Astrocyte (in vitro differentiated cells and primary cell): ENCODE data around the gene RAP1B. TPM values are rescaled to one million over a fixed set of nuclear protein-coding genes. Genes with fewer than 3 reads are reported as not detected.
A peak's percentile ranks its signal among the peaks of the same experiment; 100 is the strongest.
"Not testable (repeated sequence)": the region's sequence is repeated elsewhere in the genome, so short reads cannot be mapped to it uniquely, and the experiment has no call there.

Experiments
- DNase-seq: peaks from one replicate; pipeline ENCODE4 v3.0.0-alpha.2; 2010; ENCODE audit warnings: low read depth
- FAIRE-seq: peaks from 2 replicates; lab custom pipeline; 2011; peaks lifted over from hg19 to GRCh38; lab: Jason Lieb, UNC
- H2AFZ ChIP-seq: 2 replicates; pipeline ENCODE4 v1.6.0; 2012; ENCODE audit warnings: low read depth, low read length, inconsistent platforms
- H3K27ac ChIP-seq: 2 replicates; pipeline ENCODE4 v1.5.1; 2011; ENCODE audit warnings: low read depth, low read length, inconsistent platforms
- H3K27me3 ChIP-seq: 2 replicates; pipeline ENCODE4 v1.6.0; 2011; ENCODE audit warnings: low read length, inconsistent platforms; ENCODE audit not compliant: insufficient read depth
- H3K36me3 ChIP-seq: 2 replicates; pipeline ENCODE4 v1.5.1; 2011; ENCODE audit warnings: low read length, inconsistent platforms; ENCODE audit not compliant: insufficient read depth
- H3K4me1 ChIP-seq: 2 replicates; pipeline ENCODE4 v1.5.1; 2011; ENCODE audit warnings: low read length, inconsistent platforms; ENCODE audit not compliant: insufficient read depth
- H3K4me2 ChIP-seq: 2 replicates; pipeline ENCODE4 v1.6.0; 2012; ENCODE audit warnings: low read length, inconsistent platforms
- H3K4me3 ChIP-seq: 2 replicates; pipeline ENCODE4 v1.5.1; 2011; ENCODE audit warnings: low read depth, mild to moderate bottlenecking, low read length, inconsistent platforms; ENCODE audit not compliant: insufficient read depth
- H3K79me2 ChIP-seq: 2 replicates; pipeline ENCODE4 v1.6.0; 2012; ENCODE audit warnings: mild to moderate bottlenecking, low read length, inconsistent platforms; ENCODE audit not compliant: insufficient read depth
- H3K9ac ChIP-seq: 2 replicates; pipeline ENCODE4 v1.6.0; 2012; ENCODE audit warnings: mild to moderate bottlenecking, low read length, inconsistent platforms
- H3K9me3 ChIP-seq: 2 replicates; pipeline ENCODE4 v1.5.1; 2012; ENCODE audit warnings: low read depth, mild to moderate bottlenecking, low read length, inconsistent platforms; ENCODE audit not compliant: insufficient read depth
- H4K20me1 ChIP-seq: 2 replicates; pipeline ENCODE4 v1.6.0; 2012; ENCODE audit warnings: low read length, inconsistent platforms; ENCODE audit not compliant: insufficient read depth
- H3K27ac Mint-ChIP-seq: one replicate; pipeline ENCODE4 v1.8.0; 2021; ENCODE audit warnings: mild to moderate bottlenecking, mixed read lengths; ENCODE audit not compliant: unreplicated experiment
- H3K27me3 Mint-ChIP-seq: one replicate; pipeline ENCODE4 v1.8.0; 2021; ENCODE audit warnings: low read depth, mixed read lengths; ENCODE audit not compliant: unreplicated experiment
- H3K36me3 Mint-ChIP-seq: one replicate; pipeline ENCODE4 v1.8.0; 2021; ENCODE audit warnings: low read depth, mixed read lengths; ENCODE audit not compliant: unreplicated experiment
- H3K4me1 Mint-ChIP-seq: one replicate; pipeline ENCODE4 v1.8.0; 2021; ENCODE audit warnings: low read depth, mixed read lengths; ENCODE audit not compliant: unreplicated experiment
- H3K4me3 Mint-ChIP-seq: one replicate; pipeline ENCODE4 v1.8.0; 2021; ENCODE audit warnings: mild to moderate bottlenecking, moderate library complexity, mixed read lengths; ENCODE audit not compliant: unreplicated experiment
- H3K9me3 Mint-ChIP-seq: one replicate; pipeline ENCODE4 v1.8.0; 2021; ENCODE audit warnings: mild to moderate bottlenecking, mixed read lengths; ENCODE audit not compliant: unreplicated experiment
- CTCF ChIP-seq: IDR thresholded peaks from 2 replicates; pipeline ENCODE4 v1.5.1; 2011; ENCODE audit warnings: low read depth, mild to moderate bottlenecking, inconsistent platforms, low read length, moderate library complexity; ENCODE audit not compliant: insufficient read depth
- EZH2 ChIP-seq: IDR thresholded peaks from 2 replicates; pipeline ENCODE4 v1.6.1; 2012; ENCODE audit warnings: mild to moderate bottlenecking, low read length, inconsistent platforms; ENCODE audit not compliant: insufficient read depth
- total RNA-seq: library from RNA; stranded (reverse); gene quantifications from 2 replicates; pipeline ENCODE4 v1.2.1, GENCODE V29; 2021

Gene RAP1B
- total RNA-seq, 1 donor from 2014 or later, result 216 TPM

- peaks cover 13% of the 10 kb centered on the region for H3K4me1 ChIP-seq
- TF ChIP-seq EZH2 (no peak), CTCF (no peak)
- H3K4me3 ChIP-seq, result no peak overlapping the region
- no peak overlapping the region for H2AFZ ChIP-seq
- H3K27ac ChIP-seq, result no peak overlapping the region
- H3K4me2 ChIP-seq, result no peak overlapping the region
- H3K9me3 ChIP-seq, result no peaks in the 10 kb centered on the region
- H3K27ac Mint-ChIP-seq, result peak overlapping the region; percentile 50
- peaks cover 100% of the 10 kb centered on the region for H3K79me2 ChIP-seq
- no peak overlapping the region for H3K9ac ChIP-seq
- H3K36me3 Mint-ChIP-seq, result peaks cover 3% of the 10 kb centered on the region
- FAIRE-seq (no peak), DNase-seq (no peak)
- H3K4me3 Mint-ChIP-seq, result no peak overlapping the region
- peaks cover 92% of the 10 kb centered on the region for H4K20me1 ChIP-seq
- H3K27me3 Mint-ChIP-seq, result no peaks in the 10 kb centered on the region
- peaks cover 8% of the 10 kb centered on the region for H3K36me3 ChIP-seq
- H3K27me3 ChIP-seq, result no peaks in the 10 kb centered on the region
- H3K9me3 Mint-ChIP-seq, result no peaks in the 10 kb centered on the region
- peaks cover 51% of the 10 kb centered on the region for H3K4me1 Mint-ChIP-seq
Measured at GRCh38 chr12:68633614-68634558, 23.2 kb downstream of the RAP1B start.

- H3K4me2 ChIP-seq, result no peak overlapping the region
- H3K79me2 ChIP-seq, result peaks cover 99% of the 10 kb centered on the region
- no peaks in the 10 kb centered on the region for H3K27me3 Mint-ChIP-seq
- peaks cover 57% of the 10 kb centered on the region for H3K4me1 Mint-ChIP-seq
- no peaks in the 10 kb centered on the region for H3K9me3 ChIP-seq
- H3K27ac Mint-ChIP-seq, result peak overlapping the region; percentile 71
- H3K27ac ChIP-seq, result no peak overlapping the region
- H3K4me3 Mint-ChIP-seq, result no peak overlapping the region
- peak; percentile 76 for DNase-seq
- H3K4me3 ChIP-seq, result no peak overlapping the region
- H2AFZ ChIP-seq, result no peak overlapping the region
- peaks cover 3% of the 10 kb centered on the region for H3K36me3 Mint-ChIP-seq
- no peak overlapping the region for H3K9ac ChIP-seq
- peaks cover 94% of the 10 kb centered on the region for H4K20me1 ChIP-seq
- no peak for TF ChIP-seq CTCF
- TF ChIP-seq EZH2, result no peak
- H3K9me3 Mint-ChIP-seq, result no peaks in the 10 kb centered on the region
- peaks cover 8% of the 10 kb centered on the region for H3K36me3 ChIP-seq
- peaks cover 10% of the 10 kb centered on the region for H3K4me1 ChIP-seq
- H3K27me3 ChIP-seq, result no peaks in the 10 kb centered on the region
- no peak for FAIRE-seq
Measured at GRCh38 chr12:68636268-68636667, 25.6 kb downstream of the RAP1B start.

GRCh38 chr12:68637439-68637838, 26.7 kb downstream of the RAP1B start:
- not testable (repeated sequence) for H3K9me3 ChIP-seq, H3K4me2 ChIP-seq, H3K9ac ChIP-seq, H3K27me3 ChIP-seq, H3K4me3 ChIP-seq, H3K36me3 Mint-ChIP-seq, H3K9me3 Mint-ChIP-seq, H2AFZ ChIP-seq, H3K4me1 ChIP-seq, DNase-seq, H3K27ac Mint-ChIP-seq, FAIRE-seq, H3K27ac ChIP-seq, H3K36me3 ChIP-seq, H3K4me3 Mint-ChIP-seq, H3K27me3 Mint-ChIP-seq
- Histone ChIP-seq H4K20me1 (peaks cover 91% of the 10 kb centered on the region), H3K79me2 (peaks cover 99% of the 10 kb centered on the region)
- peaks cover 58% of the 10 kb centered on the region for H3K4me1 Mint-ChIP-seq
